ENCODE measurements around the gene TFR2.

The TFR2 gene

GRCh38 chr7:100641463-100641859 lies at the start of gene TFR2:
TFR2 (minus strand) TSS chr7:100641552; CDS start chr7:100641509, 43 bp downstream.
- no peak for DNase-seq (ENCODE audit: low read depth in 2 of 2)

- no peak for DNase-seq (ENCODE audit: low read depth in 2 of 2)
Observed at GRCh38 chr7:100689230-100690135, 48.1 kb upstream of the TFR2 start.

GRCh38 chr7:100688326-100688860 lies 47.0 kb upstream of the TFR2 start:
- DNase-seq (ENCODE audit: low read depth in 2 of 2) = no peak

GRCh38 chr7:100687751-100688300 lies 46.5 kb upstream of the TFR2 start:
- no peak for DNase-seq (ENCODE audit: low read depth in 2 of 2)

GRCh38 chr7:100687261-100687660 lies 45.9 kb upstream of the TFR2 start:
- DNase-seq (ENCODE audit: low read depth in 2 of 2) = no peak

GRCh38 chr7:100686822-100687211 lies 45.5 kb upstream of the TFR2 start:
- no peak for DNase-seq (ENCODE audit: low read depth in 2 of 2)

GRCh38 chr7:100686201-100686821 lies 45.0 kb upstream of the TFR2 start:
- DNase-seq (ENCODE audit: low read depth in 2 of 2) = no peak

- DNase-seq (ENCODE audit: low read depth in 2 of 2) = no peak
Observed at GRCh38 chr7:100685631-100686145, 44.3 kb upstream of the TFR2 start.

- DNase-seq (ENCODE audit: low read depth in 2 of 2) = no peak
Observed at GRCh38 chr7:100685049-100685605, 43.8 kb upstream of the TFR2 start.

- no peak for DNase-seq (ENCODE audit: low read depth in 2 of 2)
Observed at GRCh38 chr7:100684534-100685042, 43.2 kb upstream of the TFR2 start.

- DNase-seq (ENCODE audit: low read depth in 2 of 2) = no peak
Observed at GRCh38 chr7:100683659-100684533, 42.5 kb upstream of the TFR2 start.

GRCh38 chr7:100682991-100683658 lies 41.8 kb upstream of the TFR2 start:
- no peak for DNase-seq (ENCODE audit: low read depth in 2 of 2)

GRCh38 chr7:100682228-100682741 lies 40.9 kb upstream of the TFR2 start:
- DNase-seq (ENCODE audit: low read depth in 2 of 2) = no peak

- no peak for DNase-seq (ENCODE audit: low read depth in 2 of 2)
Observed at GRCh38 chr7:100681491-100682227, 40.3 kb upstream of the TFR2 start.

- no peak for DNase-seq (ENCODE audit: low read depth in 2 of 2)
Observed at GRCh38 chr7:100680576-100681271, 39.4 kb upstream of the TFR2 start.

- DNase-seq (ENCODE audit: low read depth in 2 of 2) = no peak
Observed at GRCh38 chr7:100679927-100680575, 38.7 kb upstream of the TFR2 start.

GRCh38 chr7:100679129-100679926 lies 38.0 kb upstream of the TFR2 start:
- no peak for DNase-seq (ENCODE audit: low read depth in 2 of 2)
